Astrocyte (in vitro differentiated cells and primary cell): ENCODE data around the gene KRTAP5-10.

ENCODE experiments used
- EZH2 ChIP-seq: IDR thresholded peaks from 2 replicates; pipeline ENCODE4 v1.6.1; 2012; ENCODE audit warnings: mild to moderate bottlenecking, low read length, inconsistent platforms; ENCODE audit not compliant: insufficient read depth
- TF ChIP-seq, protein P1 (sequence below): IDR thresholded peaks from 2 replicates; pipeline ENCODE4 v1.5.1; 2011; ENCODE audit warnings: low read depth, mild to moderate bottlenecking, inconsistent platforms, low read length, moderate library complexity; ENCODE audit not compliant: insufficient read depth

DNA sequence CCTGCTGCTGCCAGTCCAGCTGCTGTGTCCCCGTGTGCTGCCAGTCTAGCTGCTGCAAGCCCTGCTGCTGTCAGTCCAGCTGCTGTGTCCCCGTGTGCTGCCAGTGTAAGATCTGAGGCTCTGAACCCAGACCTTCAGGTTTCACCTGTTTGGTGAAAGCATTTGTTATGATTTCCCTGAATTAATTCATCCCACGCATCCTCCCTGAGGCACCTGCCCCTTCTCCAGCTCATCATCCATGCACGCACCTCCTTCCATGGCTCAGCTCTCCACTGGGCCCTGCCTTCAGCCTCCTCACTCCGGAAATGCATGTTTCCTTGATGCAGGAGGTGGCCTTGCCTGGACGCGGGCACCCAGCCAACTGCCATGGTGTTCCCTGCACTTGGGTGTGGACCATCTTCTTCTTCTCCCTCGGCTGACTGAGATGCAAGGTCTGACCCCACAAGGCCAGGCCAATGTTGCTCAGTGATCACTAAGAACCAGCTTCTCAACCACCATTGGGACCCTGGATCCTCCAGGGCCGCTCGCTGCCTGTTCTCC is 788 bp downstream of the KRTAP5-10 start:
- TF ChIP-seq, protein P1, sequence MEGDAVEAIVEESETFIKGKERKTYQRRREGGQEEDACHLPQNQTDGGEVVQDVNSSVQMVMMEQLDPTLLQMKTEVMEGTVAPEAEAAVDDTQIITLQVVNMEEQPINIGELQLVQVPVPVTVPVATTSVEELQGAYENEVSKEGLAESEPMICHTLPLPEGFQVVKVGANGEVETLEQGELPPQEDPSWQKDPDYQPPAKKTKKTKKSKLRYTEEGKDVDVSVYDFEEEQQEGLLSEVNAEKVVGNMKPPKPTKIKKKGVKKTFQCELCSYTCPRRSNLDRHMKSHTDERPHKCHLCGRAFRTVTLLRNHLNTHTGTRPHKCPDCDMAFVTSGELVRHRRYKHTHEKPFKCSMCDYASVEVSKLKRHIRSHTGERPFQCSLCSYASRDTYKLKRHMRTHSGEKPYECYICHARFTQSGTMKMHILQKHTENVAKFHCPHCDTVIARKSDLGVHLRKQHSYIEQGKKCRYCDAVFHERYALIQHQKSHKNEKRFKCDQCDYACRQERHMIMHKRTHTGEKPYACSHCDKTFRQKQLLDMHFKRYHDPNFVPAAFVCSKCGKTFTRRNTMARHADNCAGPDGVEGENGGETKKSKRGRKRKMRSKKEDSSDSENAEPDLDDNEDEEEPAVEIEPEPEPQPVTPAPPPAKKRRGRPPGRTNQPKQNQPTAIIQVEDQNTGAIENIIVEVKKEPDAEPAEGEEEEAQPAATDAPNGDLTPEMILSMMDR = no peak
- TF ChIP-seq EZH2 = no peak
